Mesenchymal stem cell (in vitro differentiated cells and primary cell): ENCODE measurements around the gene ETS2.

Experiments
- DNase-seq: peaks from one replicate; pipeline ENCODE4 v3.0.0-alpha.2; 2013
- H2AFZ ChIP-seq: one replicate; pipeline ENCODE4 v1.6.1; 2013; ENCODE audit warnings: low read depth, mild to moderate bottlenecking, control low read depth, inconsistent platforms, low read length, moderate library complexity
- H2AK5ac ChIP-seq: 2 replicates; pipeline ENCODE4 v1.6.1; 2013; ENCODE audit warnings: low read length, moderate library complexity, mild to moderate bottlenecking, inconsistent platforms; ENCODE audit not compliant: severe bottlenecking
- H2BK120ac ChIP-seq: one replicate; pipeline ENCODE4 v1.6.1; 2013; ENCODE audit warnings: low read depth, mild to moderate bottlenecking, inconsistent platforms, low read length, moderate library complexity
- H2BK12ac ChIP-seq, 2 experiments: one replicate each; pipeline ENCODE4 v1.6.1; 2013; ENCODE audit warnings: inconsistent platforms in 2 of 2, low read length in 2 of 2, mild to moderate bottlenecking in 2 of 2, moderate library complexity in 2 of 2, control low read depth in 1 of 2
- H2BK15ac ChIP-seq: one replicate; pipeline ENCODE4 v1.6.1; 2013; ENCODE audit warnings: mild to moderate bottlenecking, low read depth, inconsistent platforms; ENCODE audit not compliant: poor library complexity, severe bottlenecking
- H2BK5ac ChIP-seq: 2 replicates; pipeline ENCODE4 v1.6.1; 2013; ENCODE audit warnings: low read depth, mild to moderate bottlenecking, low read length, control low read depth, inconsistent platforms; ENCODE audit not compliant: poor library complexity, severe bottlenecking
- H3K14ac ChIP-seq, 2 experiments: one replicate each; pipeline ENCODE4 v1.6.1; 2013; ENCODE audit warnings: inconsistent platforms in 2 of 2, low read length in 2 of 2, control low read depth in 1 of 2, mild to moderate bottlenecking in 1 of 2, moderate library complexity in 1 of 2
- H3K18ac ChIP-seq, 2 experiments: one replicate each; pipeline ENCODE4 v1.6.1; 2013; ENCODE audit warnings: inconsistent platforms in 2 of 2, low read length in 2 of 2, control low read depth in 1 of 2, low read depth in 1 of 2, mild to moderate bottlenecking in 1 of 2
- H3K23ac ChIP-seq, 2 experiments: one replicate each; pipeline ENCODE4 v1.6.1; 2013; ENCODE audit warnings: inconsistent platforms in 2 of 2, low read length in 2 of 2, mild to moderate bottlenecking in 2 of 2, moderate library complexity in 2 of 2, control low read depth in 1 of 2
- H3K27ac ChIP-seq: 2 replicates; pipeline ENCODE4 v1.5.1; 2013; ENCODE audit warnings: mild to moderate bottlenecking, moderate library complexity, low read length, control low read depth, inconsistent platforms; ENCODE audit not compliant: poor library complexity, severe bottlenecking
- H3K27me3 ChIP-seq, 2 experiments: 2 replicates each; pipeline versions ENCODE4 v1.6.1 to v1.7.0; 2013; ENCODE audit warnings: low read length in 2 of 2, mild to moderate bottlenecking in 2 of 2, moderate library complexity in 2 of 2, control low read depth in 1 of 2, inconsistent platforms in 1 of 2; ENCODE audit not compliant: control insufficient read depth in 1 of 2, insufficient read depth in 1 of 2
- H3K36me3 ChIP-seq, 2 experiments: 2 replicates each; pipeline versions ENCODE4 v1.6.1 to v1.7.0; 2013; ENCODE audit warnings: low read length in 2 of 2, control low read depth in 1 of 2, inconsistent platforms in 1 of 2, low read depth in 1 of 2, mild to moderate bottlenecking in 1 of 2; ENCODE audit not compliant: insufficient read depth in 2 of 2, control insufficient read depth in 1 of 2
- H3K4ac ChIP-seq, 2 experiments: one replicate each; pipeline ENCODE4 v1.6.1; 2013; ENCODE audit warnings: inconsistent platforms in 2 of 2, low read length in 2 of 2, mild to moderate bottlenecking in 2 of 2, moderate library complexity in 2 of 2, control low read depth in 1 of 2, low read depth in 1 of 2
- H3K4me1 ChIP-seq: 2 replicates; pipeline ENCODE4 v1.6.1; 2013; ENCODE audit warnings: low read depth, low read length, control low read depth; ENCODE audit not compliant: control insufficient read depth, insufficient read depth
- H3K4me2 ChIP-seq: 2 replicates; pipeline ENCODE4 v1.6.1; 2013; ENCODE audit warnings: low read length, mild to moderate bottlenecking, inconsistent platforms; ENCODE audit not compliant: poor library complexity, severe bottlenecking
- H3K4me3 ChIP-seq, 2 experiments: 2 replicates each; pipeline versions ENCODE4 v1.5.1 to v1.7.0; 2013; ENCODE audit warnings: low read length in 2 of 2, mild to moderate bottlenecking in 2 of 2, control low read depth in 1 of 2, low read depth in 1 of 2; ENCODE audit not compliant: insufficient read depth in 1 of 2
- H3K79me1 ChIP-seq: replicated peaks from 2 replicates; pipeline ENCODE4 v1.6.1; 2013; ENCODE audit warnings: mild to moderate bottlenecking, control low read depth, low read length, inconsistent platforms; ENCODE audit not compliant: poor library complexity, severe bottlenecking
- H3K9ac ChIP-seq: 2 replicates; pipeline ENCODE4 v1.7.0; 2013; ENCODE audit warnings: mild to moderate bottlenecking, low read length, moderate library complexity
- H3K9me3 ChIP-seq: 2 replicates; pipeline ENCODE4 v1.7.0; 2013; ENCODE audit warnings: mild to moderate bottlenecking, low read length; ENCODE audit not compliant: control insufficient read depth
- H4K8ac ChIP-seq: one replicate; pipeline ENCODE4 v1.6.1; 2013; ENCODE audit warnings: inconsistent platforms, mild to moderate bottlenecking, low read length, moderate library complexity
- H4K91ac ChIP-seq: one replicate; pipeline ENCODE4 v1.6.1; 2013; ENCODE audit warnings: mild to moderate bottlenecking, low read length, inconsistent platforms
- WGBS: methylation state at CpG from one replicate; pipeline ENCODE4 v1.1.7; 2013; ENCODE audit warnings: mixed read lengths; 5-methylcytosine and 5-hydroxymethylcytosine counted together

Gene ETS2

DNA sequence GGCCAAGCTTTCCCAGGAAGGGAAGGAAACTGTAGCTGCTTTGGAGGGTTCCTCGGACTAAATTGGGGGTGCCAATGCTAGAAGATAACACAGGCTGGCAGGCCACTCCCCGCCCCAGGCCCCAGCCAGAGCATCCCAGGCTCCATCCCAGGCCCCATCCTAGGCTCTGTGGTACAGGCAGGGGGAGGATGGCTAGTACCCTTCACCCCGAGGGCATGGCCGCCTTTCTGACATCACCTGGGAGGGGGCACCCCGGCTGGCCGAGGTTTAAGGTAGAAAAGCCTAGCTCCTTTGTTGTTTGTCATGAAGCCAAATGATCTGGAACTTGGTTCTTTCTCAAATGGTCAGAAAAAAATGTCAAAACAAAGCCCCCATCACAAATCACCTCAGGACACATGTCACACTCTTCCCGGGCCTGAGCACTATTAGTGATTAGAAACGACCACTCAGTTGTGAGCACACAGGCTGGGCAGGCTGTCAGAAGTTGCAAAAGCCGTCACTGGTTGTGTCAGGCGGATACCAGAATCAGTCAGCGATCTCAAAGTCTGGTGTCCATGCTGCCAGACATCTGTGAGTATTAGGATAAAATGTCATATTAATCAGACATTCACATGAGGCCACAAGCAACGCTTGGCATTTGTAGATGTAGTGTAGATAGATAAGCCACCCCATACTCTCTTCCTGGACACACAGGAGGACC lies 31.0 kb upstream of the ETS2 start:
- no peak for DNase-seq
- peak overlapping the region; percentile 82 for H2BK15ac ChIP-seq
- H3K27ac ChIP-seq: no peak overlapping the region
- H3K4me2 ChIP-seq: no peak overlapping the region
- H2BK12ac ChIP-seq: peak overlapping the region; percentile 59 to 99
- H3K4me1 ChIP-seq: peaks cover 6% of the 10 kb centered on the region
- H3K18ac ChIP-seq: peak overlapping the region in 1 of 2 experiments; percentile 86
- peak overlapping the region; percentile 15 for H2AK5ac ChIP-seq
- H3K4me3 ChIP-seq: no peak overlapping the region
- WGBS: 92% methylated on average over 8 of the region's 12 CpGs
- peaks cover 13% of the 10 kb centered on the region for H3K9me3 ChIP-seq
- H3K79me1 ChIP-seq: no peaks in the 10 kb centered on the region
- H3K9ac ChIP-seq: no peak overlapping the region
- no peak overlapping the region for H2BK5ac ChIP-seq
- no peak overlapping the region for H3K14ac ChIP-seq
- H3K27me3 ChIP-seq: no peaks in the 10 kb centered on the region
- H3K4ac ChIP-seq: peak overlapping the region; percentile 32 to 41
- no peaks in the 10 kb centered on the region for H3K36me3 ChIP-seq
- H2BK120ac ChIP-seq: peak overlapping the region; percentile 64
- no peak overlapping the region for H3K23ac ChIP-seq
- H4K8ac ChIP-seq: peak overlapping the region; percentile 83
- peak overlapping the region; percentile 70 for H4K91ac ChIP-seq
- H2AFZ ChIP-seq: no peak overlapping the region

DNA sequence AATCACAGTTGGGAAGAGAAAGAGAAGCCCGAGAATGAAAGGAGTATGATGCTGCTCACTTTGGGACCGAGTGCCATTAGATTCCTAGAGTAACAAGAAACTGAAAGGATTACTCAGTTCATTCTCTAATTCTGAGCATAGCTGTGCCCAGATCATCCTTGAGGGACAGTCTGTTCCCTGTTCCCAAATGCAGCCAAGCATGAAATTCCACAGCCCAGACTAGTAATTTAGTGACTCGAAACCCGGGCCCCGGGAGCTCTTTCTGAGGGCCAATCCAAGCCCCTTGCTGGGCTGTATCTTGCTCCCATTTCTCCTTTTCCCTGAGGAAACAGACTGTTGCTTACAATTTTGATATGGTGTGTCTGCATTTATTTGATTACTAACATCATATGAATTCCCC lies 30.0 kb upstream of the ETS2 start:
- no peak overlapping the region for H3K4me3 ChIP-seq
- peaks cover 17% of the 10 kb centered on the region for H3K9me3 ChIP-seq
- no peak overlapping the region for H3K4ac ChIP-seq
- H2BK5ac ChIP-seq: no peak overlapping the region
- H4K91ac ChIP-seq: no peak overlapping the region
- H2AK5ac ChIP-seq: no peak overlapping the region
- H3K79me1 ChIP-seq: no peaks in the 10 kb centered on the region
- H3K27me3 ChIP-seq: no peaks in the 10 kb centered on the region
- no peak overlapping the region for H2AFZ ChIP-seq
- H3K23ac ChIP-seq: no peak overlapping the region
- H2BK120ac ChIP-seq: no peak overlapping the region
- no peak overlapping the region for H2BK15ac ChIP-seq
- H3K4me1 ChIP-seq: peaks cover 6% of the 10 kb centered on the region
- H2BK12ac ChIP-seq: no peak overlapping the region
- WGBS: 100% methylated on average over 2 of the region's 5 CpGs
- H4K8ac ChIP-seq: no peak overlapping the region
- H3K27ac ChIP-seq: no peak overlapping the region
- no peak overlapping the region for H3K18ac ChIP-seq
- H3K9ac ChIP-seq: no peak overlapping the region
- H3K14ac ChIP-seq: no peak overlapping the region
- no peak overlapping the region for H3K4me2 ChIP-seq
- DNase-seq: no peak
- no peaks in the 10 kb centered on the region for H3K36me3 ChIP-seq

GRCh38 chr21:38777015-38777414 lies 28.7 kb upstream of the ETS2 start:
- no peak overlapping the region for H2AK5ac ChIP-seq
- peaks cover 24% of the 10 kb centered on the region for H3K9me3 ChIP-seq
- no peak overlapping the region for H4K8ac ChIP-seq
- no peak for DNase-seq
- H3K18ac ChIP-seq: no peak overlapping the region
- peak overlapping the region in 1 of 2 experiments; percentile 49 for H2BK12ac ChIP-seq
- H4K91ac ChIP-seq: no peak overlapping the region
- H3K23ac ChIP-seq: no peak overlapping the region
- H3K4me3 ChIP-seq: no peak overlapping the region
- no peak overlapping the region for H2BK15ac ChIP-seq
- no peak overlapping the region for H3K9ac ChIP-seq
- no peak overlapping the region for H2BK120ac ChIP-seq
- H3K27ac ChIP-seq: no peak overlapping the region
- H3K14ac ChIP-seq: no peak overlapping the region
- no peaks in the 10 kb centered on the region for H3K36me3 ChIP-seq
- H2AFZ ChIP-seq: no peak overlapping the region
- H3K4me1 ChIP-seq: peaks cover 6% of the 10 kb centered on the region
- no peak overlapping the region for H2BK5ac ChIP-seq
- H3K79me1 ChIP-seq: no peaks in the 10 kb centered on the region
- no peaks in the 10 kb centered on the region for H3K27me3 ChIP-seq
- no peak overlapping the region for H3K4me2 ChIP-seq
- WGBS: 100% methylated on average over 1 of the region's 1 CpG
- H3K4ac ChIP-seq: no peak overlapping the region

GRCh38 chr21:38777531-38777930 lies 28.2 kb upstream of the ETS2 start:
- Histone ChIP-seq H2BK15ac (no peak overlapping the region), H3K14ac (no peak overlapping the region), H3K4ac (no peak overlapping the region), H2BK5ac (no peak overlapping the region), H3K23ac (no peak overlapping the region), H3K27ac (no peak overlapping the region), H3K36me3 (no peaks in the 10 kb centered on the region), H2BK120ac (no peak overlapping the region), H3K27me3 (no peaks in the 10 kb centered on the region), H2AK5ac (no peak overlapping the region), H4K91ac (no peak overlapping the region), H2BK12ac (no peak overlapping the region), H3K18ac (no peak overlapping the region), H3K4me1 (peaks cover 6% of the 10 kb centered on the region), H3K4me3 (no peak overlapping the region), H3K4me2 (no peak overlapping the region), H3K9ac (no peak overlapping the region), H3K79me1 (no peaks in the 10 kb centered on the region), H4K8ac (no peak overlapping the region), H3K9me3 (peaks cover 29% of the 10 kb centered on the region), H2AFZ (no peak overlapping the region)
- 67% methylated on average over 3 of the region's 5 CpGs for WGBS
- DNase-seq: no peak
